LHCN-M2 (cell line): Measurements from ENCODE around the gene OR1N1. TPM values are rescaled to one million over a fixed set of nuclear protein-coding genes. Genes with fewer than 3 reads are reported as not detected.
"Not testable (repeated sequence)": the region's sequence is repeated elsewhere in the genome, so short reads cannot be mapped to it uniquely, and the experiment has no call there.

Experiments
- DNase-seq: peaks from one replicate; pipeline ENCODE4 v3.0.0-alpha.2; 2012; ENCODE audit warnings: low read depth
- polyA plus RNA-seq: library from polyadenylated mRNA; unstranded; fragments of >200 nt; gene quantifications from one replicate; pipeline ENCODE4 v1.2.1, GENCODE V29; 2012; ENCODE audit warnings: missing spikeins
- total RNA-seq: library from RNA; depleted of rRNA; stranded (reverse); fragments of >200 nt; gene quantifications from 2 replicates; pipeline ENCODE4 v1.2.3, GENCODE V29; 2014; rRNA removed

OR1N1 gene, protein sequence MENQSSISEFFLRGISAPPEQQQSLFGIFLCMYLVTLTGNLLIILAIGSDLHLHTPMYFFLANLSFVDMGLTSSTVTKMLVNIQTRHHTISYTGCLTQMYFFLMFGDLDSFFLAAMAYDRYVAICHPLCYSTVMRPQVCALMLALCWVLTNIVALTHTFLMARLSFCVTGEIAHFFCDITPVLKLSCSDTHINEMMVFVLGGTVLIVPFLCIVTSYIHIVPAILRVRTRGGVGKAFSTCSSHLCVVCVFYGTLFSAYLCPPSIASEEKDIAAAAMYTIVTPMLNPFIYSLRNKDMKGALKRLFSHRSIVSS
- not detected in 2 replicates for total RNA-seq
- polyA plus RNA-seq, result not detected

DNA sequence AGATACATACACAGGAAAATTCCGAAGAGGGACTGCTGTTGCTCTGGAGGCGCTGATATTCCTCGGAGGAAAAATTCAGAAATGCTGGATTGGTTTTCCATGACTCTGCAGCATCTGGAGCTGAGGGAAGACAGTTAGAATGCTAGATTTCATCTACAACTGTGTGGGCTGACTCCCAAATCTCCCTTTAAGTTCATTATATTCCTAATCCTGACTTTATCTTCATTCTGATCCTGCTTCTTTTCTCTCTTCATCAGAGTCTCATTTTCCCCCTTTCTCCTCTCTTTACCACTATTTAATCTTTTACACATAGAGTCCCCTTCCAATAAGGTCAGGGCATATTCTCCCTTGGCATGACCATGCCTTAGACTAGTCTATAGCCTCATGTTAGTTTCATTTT is at the start of gene OR1N1:
OR1N1 (minus strand) TSS at position 101 of the 400 bp plus-strand sequence; CDS start at position 101, 0 bp downstream.
- DNase-seq, result no peak

DNA sequence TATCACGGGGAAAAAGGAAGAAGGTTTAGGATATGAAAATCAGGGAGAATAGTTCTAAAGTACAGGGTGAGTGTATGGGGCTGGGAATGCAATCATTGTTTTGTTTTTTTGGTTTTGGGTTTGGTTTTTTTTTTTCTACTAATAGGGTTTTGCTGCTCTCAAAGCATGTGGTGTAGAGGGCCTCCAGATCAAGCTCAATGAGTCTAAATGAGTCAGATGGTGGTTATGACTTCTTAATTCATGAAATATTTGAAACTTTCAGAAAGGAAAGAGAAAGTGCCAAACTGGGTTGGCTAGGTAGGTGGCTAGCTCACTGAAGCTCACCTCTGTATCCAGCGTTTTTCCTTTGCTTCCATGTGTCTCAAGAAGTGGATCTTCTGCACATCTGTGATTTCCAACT is 45.4 kb upstream of the OR1N1 start:
- DNase-seq, result no peak

DNA sequence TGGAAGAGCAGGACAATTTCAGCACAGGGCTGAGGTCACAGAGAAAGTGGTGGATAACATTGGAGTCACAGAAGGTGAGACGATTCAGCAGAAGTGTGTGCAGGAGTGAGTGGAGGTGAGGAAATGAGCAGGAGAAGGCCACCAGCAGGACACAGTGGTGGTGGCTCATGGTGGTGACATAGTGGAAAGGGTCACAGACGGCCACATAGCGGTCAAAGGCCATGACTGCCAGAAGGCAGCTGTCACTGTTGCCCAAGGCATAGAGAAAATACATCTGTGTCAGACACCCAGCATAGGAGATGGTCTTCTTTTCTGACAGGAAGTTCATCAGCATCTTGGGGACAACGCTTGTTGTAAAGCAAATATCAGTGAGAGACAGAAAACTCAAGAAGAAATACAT is 40.8 kb upstream of the OR1N1 start:
- DNase-seq, result no peak

DNA sequence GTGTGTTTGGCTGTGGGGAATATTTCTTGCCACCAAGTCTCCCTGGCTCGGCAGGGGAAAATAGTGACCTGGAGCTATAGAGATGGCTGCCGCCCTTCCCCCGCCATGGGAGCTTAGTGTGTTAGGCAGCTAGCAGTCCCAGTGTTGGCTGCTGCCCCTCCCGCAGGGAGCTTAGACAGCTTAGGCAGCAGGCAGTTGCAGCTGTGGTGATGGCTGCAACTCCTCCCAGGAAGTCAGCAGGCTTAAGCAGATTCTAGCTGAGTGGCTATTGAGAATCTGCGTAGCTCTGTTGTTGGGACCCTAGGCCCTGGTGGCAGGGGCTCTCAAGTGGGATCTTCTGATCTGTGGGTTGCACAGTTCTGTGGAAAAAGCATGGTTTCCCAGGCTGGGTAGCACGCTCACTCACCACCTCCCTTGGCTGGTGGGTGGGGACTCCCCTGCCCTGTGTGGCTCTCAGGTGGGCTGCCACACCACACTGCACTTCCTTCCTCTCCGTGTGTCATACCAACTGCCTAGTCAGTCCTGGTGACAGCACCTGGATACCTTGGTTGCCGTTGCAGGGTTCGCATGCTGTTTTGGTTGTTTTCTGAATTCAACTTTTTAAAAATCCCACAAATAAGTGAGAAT is 35.2 kb upstream of the OR1N1 start:
- no peak for DNase-seq

DNA sequence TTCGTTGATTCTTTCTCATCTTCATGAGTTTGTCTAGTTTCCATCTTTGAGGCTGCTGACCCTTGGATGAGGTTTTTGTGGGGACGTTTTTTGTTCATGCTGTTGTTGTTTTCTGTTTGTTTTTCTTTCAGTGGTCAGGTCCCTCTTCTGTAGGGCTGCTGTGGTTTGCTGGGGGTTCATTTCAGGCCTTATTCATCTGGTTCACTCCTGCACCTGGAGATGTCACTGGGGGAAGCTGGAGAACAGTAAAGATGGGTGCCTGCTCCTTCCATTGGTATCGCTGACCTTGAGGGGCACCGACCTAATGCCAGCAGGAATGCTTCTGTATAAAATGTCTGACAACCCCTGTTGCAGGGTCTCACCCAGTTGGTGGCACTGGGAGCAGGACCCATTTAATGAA is 34.4 kb upstream of the OR1N1 start:
- DNase-seq, result no peak

DNA sequence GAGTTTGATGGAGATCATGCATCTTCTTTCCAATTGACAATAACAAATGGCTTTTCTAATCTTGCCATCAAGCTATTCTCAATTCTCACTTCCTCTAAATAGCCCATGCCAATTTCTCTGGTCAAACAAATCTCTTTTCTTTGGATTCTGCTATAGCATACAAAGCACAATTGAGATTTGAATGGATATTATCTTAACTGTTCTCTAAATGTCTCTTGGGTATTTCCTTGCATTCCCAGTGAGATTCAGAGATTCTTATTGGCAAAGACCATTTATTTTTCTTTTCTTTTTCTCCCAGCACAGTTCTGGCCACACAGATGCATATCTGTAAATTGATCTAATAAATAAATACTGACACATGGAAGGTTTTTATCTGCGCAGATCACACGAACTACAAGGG is 25.7 kb upstream of the OR1N1 start, which contains the start of gene OR1N2:
OR1N2 (plus strand) TSS at position 301 of the 400 bp plus-strand sequence. CDS start 100 bp downstream, outside the sequence.
- no peak for DNase-seq

DNA sequence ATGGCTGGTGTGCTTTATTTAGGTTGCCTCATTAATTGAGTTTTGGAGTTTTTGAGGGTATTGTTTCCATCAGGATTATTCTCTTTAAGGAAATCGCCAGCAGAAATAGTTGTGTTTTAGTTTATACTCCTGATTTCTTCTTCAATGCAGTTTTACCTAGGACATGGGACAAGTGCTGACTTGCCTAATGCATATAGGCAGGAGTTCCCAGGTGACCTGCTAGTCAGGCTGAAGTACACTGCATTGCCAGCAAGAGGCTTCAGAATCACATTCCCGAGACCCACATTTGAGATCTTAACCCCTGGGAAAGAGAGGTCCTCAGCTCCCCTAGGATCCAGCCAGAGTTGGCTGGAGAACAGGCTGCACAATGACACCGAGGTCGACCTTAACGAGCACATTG is 24.3 kb upstream of the OR1N1 start:
- no peak for DNase-seq

DNA sequence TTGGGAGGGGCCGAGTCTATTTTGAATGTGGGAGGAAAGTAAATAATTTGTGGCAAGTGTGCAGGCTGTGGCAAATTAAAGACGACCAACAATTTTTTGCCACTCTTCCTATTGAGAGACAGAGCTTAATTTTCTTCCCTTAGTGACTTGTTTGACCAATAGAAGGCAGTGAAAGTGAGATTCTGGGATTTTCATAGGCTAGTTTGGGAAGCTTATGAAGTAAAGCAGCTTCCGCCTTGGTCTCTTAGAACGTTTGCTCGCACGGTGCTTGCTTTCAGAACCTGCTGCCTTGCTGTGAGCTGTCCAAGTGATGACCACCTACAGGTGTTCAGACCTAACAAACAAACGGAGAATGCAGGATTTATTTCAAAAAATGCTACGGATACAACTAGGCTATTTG is 19.1 kb upstream of the OR1N1 start:
- DNase-seq, result no peak

DNA sequence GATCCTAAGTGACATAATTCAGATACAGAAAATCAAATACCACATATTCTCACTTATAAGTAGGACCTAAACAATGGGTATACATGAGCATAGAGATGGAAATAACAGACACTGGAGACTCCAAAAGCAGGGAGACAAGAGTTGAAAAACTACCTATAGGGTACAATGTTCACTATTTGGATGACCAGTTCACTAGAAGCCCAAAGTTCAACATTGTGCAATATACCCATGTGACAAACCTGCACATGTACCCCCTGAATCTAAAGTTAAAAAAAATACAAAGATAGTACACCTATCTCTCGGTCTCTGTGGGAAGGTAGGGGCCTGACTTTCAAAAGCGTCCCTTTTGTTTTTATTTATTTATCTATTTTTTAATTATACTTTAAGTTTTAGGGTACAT is 11.7 kb upstream of the OR1N1 start:
- no peak for DNase-seq

DNA sequence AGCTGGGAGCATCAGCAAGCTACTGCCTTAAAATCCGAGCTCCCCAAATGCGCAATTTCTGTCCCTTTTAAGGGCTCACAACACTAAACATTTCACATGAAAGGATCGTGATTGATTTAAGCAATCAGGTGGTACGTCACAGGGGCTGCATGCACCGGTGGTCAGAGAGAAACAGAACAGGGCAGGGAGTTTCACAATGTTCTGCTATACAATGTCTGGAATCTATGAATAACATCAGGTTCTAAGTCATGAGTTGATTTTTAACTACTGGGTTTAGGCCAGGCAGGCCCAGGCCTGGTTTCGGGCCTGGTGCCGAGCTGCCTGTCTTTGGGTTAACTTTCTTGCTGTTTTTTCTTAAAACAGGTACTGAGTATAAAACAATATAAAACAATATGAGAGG is 10.0 kb upstream of the OR1N1 start:
- DNase-seq, result not testable (repeated sequence)

DNA sequence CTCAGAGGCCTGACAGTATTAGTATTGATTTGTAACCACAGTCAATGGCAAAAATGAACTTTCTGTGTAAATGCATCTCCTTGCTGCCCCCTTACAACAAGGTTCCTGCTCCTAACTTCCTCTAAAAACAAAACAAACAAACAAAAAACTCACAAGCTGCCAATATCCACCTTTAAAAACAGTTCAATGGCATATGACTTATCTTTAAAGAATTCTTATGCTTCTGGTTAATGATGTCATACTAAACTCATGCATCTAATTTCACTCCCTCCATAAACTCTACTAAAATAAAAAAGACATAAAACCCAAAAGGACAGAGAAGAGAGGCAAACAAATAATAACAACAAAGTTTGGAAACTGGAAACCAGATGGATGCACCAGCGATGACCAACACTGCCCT is 9.0 kb upstream of the OR1N1 start:
- DNase-seq, result no peak

DNA sequence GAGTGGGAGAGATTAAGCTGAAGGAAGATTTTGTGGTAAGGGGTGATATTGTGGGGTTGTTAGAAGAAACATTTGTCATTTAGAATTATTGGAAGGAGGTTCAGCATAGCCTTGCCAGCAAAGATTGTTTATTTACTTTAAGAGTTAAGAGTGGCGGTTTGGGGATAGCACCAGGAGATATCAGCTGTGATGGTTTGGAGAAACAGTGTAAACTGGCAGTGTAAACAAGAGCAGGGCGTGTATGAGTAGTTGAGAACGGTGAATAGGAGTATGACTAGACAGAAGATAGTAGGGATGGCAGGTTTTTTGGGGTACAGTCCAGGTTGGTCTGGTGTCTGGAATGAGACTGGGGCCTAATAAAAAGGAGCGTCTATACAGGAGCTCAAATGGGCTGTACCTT is 4.1 kb upstream of the OR1N1 start:
- DNase-seq, result not testable (repeated sequence)

DNA sequence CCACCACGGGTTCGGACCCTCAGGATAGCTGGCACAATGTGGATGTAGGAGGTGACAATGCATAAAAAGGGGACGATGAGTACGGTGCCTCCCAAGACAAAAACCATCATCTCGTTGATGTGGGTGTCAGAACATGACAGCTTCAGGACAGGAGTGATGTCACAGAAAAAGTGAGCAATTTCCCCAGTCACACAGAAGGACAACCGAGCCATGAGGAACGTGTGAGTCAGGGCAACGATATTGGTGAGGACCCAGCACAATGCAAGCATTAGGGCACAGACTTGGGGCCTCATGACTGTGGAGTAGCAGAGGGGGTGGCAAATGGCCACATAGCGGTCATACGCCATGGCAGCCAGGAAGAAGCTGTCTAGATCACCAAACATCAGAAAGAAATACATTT is 491 bp downstream of the OR1N1 start:
- no peak for DNase-seq

DNA sequence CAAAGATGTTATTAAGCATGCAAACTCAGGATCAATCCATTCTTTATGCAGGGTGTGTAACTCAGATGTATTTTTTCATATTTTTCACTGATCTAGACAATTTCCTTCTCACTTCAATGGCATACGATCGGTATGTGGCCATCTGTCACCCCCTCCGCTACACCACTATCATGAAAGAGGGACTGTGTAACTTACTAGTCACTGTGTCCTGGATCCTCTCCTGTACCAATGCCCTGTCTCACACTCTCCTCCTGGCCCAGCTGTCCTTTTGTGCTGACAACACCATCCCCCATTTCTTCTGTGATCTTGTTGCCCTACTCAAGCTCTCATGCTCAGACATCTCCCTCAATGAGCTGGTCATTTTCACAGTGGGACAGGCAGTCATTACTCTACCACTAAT is 7.7 kb downstream of the OR1N1 start:
- no peak for DNase-seq

DNA sequence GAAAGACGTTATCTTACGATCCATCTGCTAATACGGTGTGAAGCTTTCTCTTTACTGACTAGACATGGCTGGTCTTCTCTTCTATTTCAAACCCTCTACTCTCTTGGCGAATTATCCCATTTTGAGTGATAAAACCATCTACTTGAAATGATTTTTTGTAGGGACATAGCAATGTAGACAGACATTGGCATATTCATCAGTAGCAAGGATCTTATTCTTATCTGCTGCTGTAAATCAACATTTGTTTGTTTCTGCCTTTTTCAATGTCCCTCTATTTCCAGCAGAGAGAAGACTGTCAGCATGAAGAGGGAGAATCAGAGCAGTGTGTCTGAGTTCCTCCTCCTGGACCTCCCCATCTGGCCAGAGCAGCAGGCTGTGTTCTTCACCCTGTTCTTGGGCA is 8.3 kb downstream of the OR1N1 start, which contains the start of gene OR1J4:
OR1J4 (plus strand) TSS at position 301 of the 400 bp plus-strand sequence; CDS start at position 301, 0 bp downstream.
- DNase-seq, result no peak

DNA sequence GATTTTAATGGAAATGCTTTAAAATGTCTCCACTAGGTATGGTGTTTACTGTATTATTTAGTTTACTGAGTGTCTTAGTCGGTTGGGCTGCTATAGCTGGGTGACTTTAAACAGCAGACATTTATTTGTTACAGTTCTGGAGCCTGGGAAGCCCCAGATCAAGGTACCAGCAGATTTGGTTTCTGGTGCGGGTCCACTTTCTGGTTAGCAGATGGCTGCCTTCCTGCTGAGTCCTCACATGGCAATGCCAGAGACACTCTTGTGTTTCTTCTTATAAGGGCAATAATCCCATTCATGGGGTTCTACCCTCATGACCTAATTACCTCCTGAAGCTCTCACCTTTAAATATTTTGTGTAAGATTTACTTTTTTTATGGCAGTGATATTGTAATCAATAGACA is 8.9 kb downstream of the OR1N1 start:
- no peak for DNase-seq

DNA sequence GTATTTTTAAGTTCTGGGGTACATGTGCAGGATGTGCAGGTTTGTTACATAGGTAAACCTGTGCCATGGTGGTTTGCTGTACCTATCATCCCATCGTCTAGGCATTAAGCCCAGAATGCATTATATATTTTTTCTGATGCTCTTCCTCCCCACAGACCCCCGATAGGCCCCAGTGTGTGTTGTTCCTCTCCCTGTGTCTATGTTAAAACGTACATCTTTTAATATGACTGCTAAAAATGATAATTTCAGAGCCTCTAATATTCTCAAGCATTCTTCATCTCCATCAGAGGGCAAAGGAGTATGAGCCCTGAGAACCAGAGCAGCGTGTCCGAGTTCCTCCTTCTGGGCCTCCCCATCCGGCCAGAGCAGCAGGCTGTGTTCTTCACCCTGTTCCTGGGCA is 16.6 kb downstream of the OR1N1 start, which contains the start of gene OR1J2:
OR1J2 (plus strand) TSS at position 301 of the 400 bp plus-strand sequence; CDS start at position 301, 0 bp downstream.
- DNase-seq, result no peak

DNA sequence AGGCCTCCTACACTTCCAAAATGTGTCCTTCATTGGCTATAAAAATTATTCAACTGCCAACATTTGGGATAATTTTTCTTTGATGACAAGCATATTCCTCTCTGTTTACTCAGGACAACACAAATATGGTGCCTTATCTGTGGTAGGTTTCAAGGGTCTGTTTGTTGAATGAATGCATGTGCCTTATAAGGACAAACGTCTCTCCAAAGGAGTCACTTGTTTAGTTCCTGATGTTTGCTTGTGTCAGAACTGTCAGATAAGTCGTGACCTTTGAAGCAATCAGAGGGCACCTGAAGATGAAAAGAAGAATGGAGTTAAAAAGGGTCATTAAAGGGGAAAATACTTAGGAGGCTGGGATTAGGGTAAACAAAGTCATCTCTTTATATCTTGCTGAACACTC is 20.1 kb downstream of the OR1N1 start:
- no peak for DNase-seq

DNA sequence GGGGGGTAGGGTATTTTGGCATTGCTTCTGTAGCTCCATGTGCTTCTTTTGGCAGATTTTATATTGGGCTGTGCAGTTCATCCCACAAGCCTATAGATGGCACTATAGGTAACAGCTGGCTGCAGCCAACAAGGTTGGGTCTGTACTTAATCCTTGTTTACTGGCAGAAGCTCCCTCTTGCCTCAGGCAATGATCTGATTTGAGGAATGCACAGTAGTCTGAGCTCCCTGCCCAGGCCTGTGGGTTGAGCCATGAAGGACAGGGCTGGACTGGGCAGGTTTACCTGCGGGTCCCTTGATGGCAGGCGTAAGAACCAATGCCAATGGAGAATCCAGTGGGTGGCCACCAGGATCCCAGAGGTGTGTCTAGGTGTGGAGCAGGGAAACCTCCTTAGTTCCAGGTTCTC is 28.2 kb downstream of the OR1N1 start:
- DNase-seq, result peak; percentile 34

DNA sequence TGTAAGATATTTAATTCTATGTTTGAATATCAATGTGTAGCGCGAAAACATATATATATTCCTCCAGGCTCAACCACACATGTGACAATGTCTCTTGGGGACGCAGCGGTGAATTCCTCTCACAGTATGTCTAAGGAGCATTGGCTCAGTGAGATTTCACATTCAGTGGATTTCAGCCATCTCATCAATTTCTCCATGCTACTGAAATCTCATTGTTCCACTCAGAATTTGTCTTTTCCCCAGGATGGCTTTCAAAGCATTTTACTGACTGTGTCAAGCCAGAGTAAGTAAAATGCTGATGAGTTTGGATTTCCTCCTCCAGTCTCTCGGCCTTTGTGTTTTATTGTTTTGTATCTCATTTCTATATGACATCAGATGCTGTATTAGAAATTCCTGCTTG is 48.0 kb downstream of the OR1N1 start:
- no peak for DNase-seq

DNA sequence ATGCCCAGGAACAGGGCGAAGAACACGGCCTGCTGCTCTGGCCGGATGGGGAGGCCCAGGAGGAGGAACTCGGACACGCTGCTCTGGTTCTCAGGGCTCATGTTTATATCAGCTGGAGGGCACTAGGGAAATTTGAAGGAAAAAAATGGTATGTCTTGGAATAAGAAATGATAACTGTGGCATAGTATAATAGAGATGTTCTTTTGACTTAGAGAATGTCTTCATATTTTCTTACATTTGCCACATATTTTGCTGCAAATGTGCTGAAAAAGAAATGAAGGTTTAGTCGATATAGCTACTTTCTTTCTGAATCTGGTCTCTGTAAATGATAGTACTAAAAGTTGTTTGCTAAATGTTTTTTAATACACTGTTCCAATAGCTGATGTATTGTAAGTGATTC is 49.3 kb downstream of the OR1N1 start, which contains the start of gene OR1J1:
OR1J1 (minus strand) TSS at position 101 of the 400 bp plus-strand sequence; CDS start at position 101, 0 bp downstream.
- DNase-seq, result no peak

DNA sequence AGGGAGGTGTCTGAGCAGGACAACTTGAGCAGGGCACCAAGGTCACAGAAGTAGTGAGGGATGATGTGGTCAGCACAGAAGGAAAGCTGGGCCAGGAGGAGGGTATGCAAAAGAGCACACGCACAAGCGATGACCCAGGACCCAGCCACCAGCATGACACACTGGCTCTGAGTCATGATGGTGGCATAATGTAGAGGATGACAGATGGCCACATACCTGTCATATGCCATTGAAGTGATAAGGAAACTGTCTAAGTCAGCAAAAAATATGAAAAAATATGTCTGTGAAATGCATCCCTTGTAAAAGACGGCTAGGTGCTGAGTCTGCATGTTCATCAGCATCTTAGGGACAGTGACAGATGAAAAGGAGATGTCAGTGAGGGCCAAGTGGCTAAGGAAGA is 49.7 kb downstream of the OR1N1 start:
- no peak for DNase-seq
